PC-3 (cell line): ENCODE measurements around the gene RNLS. TPM values are rescaled to one million over a fixed set of nuclear protein-coding genes. Genes with fewer than 3 reads are reported as not detected.

Source experiments
- ATAC-seq: fragments of 200-7000 bp; cut with Tn5 transposase; 2 replicates; pipeline ENCODE4 v1.9.1; 2020; ENCODE audit warnings: mild to moderate bottlenecking, moderate library complexity
- BruUV-seq: library from RNA; stranded (reverse); fragments of 400-500 nt; replicated peaks from 2 replicates; lab custom pipeline; 2021; lab: Mats Ljungman, UMichigan
- CTCF ChIA-PET: fragments of 300-600 bp; sonication (Branson Sonifier 250); formaldehyde crosslinking; loops from one replicate; lab custom pipeline; 2022; ENCODE audit warnings: antibody characterized with exemption; lab: Charles Lee
- POLR2A ChIA-PET: fragments of 300-600 bp; sonication (Branson Sonifier 250); formaldehyde crosslinking; loops from one replicate; lab custom pipeline; 2022; ENCODE audit warnings: antibody characterized with exemption; ENCODE audit not compliant: unreplicated experiment; lab: Charles Lee
- DNase-seq: peaks from one replicate; pipeline ENCODE4 v3.0.0-alpha.2; 2015
- H2AFZ ChIP-seq: fragments of 300-600 bp; sonication (generic); 2 replicates; pipeline ENCODE4 v1.6.0; 2016; ENCODE audit warnings: antibody characterized with exemption, low read length
- H3F3A ChIP-seq: fragments of 300-600 bp; sonication (generic); one replicate; pipeline ENCODE4 v1.6.0; 2017; ENCODE audit warnings: antibody characterized with exemption, low read length, control low read depth, mild to moderate bottlenecking; ENCODE audit not compliant: unreplicated experiment
- H3K27ac ChIP-seq: fragments of 300-600 bp; sonication (generic); 2 replicates; pipeline ENCODE4 v1.5.1; 2016; ENCODE audit warnings: mild to moderate bottlenecking, low read length
- H3K27me3 ChIP-seq: fragments of 300-600 bp; sonication (generic); 2 replicates; pipeline ENCODE4 v1.6.1; 2016; ENCODE audit warnings: low read length, mixed read lengths
- H3K36me3 ChIP-seq: fragments of 300-600 bp; sonication (generic); 2 replicates; pipeline ENCODE4 v1.6.1; 2016; ENCODE audit warnings: low read depth, mixed run types, low read length, mixed read lengths
- H3K4me1 ChIP-seq: fragments of 300-600 bp; sonication (generic); 2 replicates; pipeline ENCODE4 v1.5.1; 2016; ENCODE audit warnings: low read length; ENCODE audit not compliant: insufficient read depth
- H3K4me2 ChIP-seq: fragments of 300-600 bp; sonication (generic); 2 replicates; pipeline ENCODE4 v1.6.0; 2016; ENCODE audit warnings: low read length
- H3K4me3 ChIP-seq: fragments of 300-600 bp; sonication (generic); 2 replicates; pipeline ENCODE4 v1.5.1; 2016; ENCODE audit warnings: mild to moderate bottlenecking, low read length, mixed read lengths
- H3K79me2 ChIP-seq: fragments of 300-600 bp; sonication (generic); 2 replicates; pipeline ENCODE4 v1.6.1; 2017; ENCODE audit warnings: low read length, mixed read lengths
- H3K9ac ChIP-seq: fragments of 300-600 bp; sonication (generic); 2 replicates; pipeline ENCODE4 v1.6.0; 2016; ENCODE audit warnings: mild to moderate bottlenecking, low read length
- H3K9me2 ChIP-seq: fragments of 300-600 bp; sonication (generic); replicated peaks from 2 replicates; pipeline ENCODE4 v1.6.1; 2016; ENCODE audit warnings: mixed run types, low read length, mixed read lengths
- H3K9me3 ChIP-seq: fragments of 300-600 bp; sonication (generic); 2 replicates; pipeline ENCODE4 v1.6.1; 2016; ENCODE audit warnings: low read length, mixed read lengths
- H4K20me1 ChIP-seq: fragments of 300-600 bp; sonication (generic); 2 replicates; pipeline ENCODE4 v1.6.1; 2016; ENCODE audit warnings: low read length, mixed read lengths
- EZH2 ChIP-seq: fragments of 300-600 bp; sonication (generic); IDR thresholded peaks from one replicate; pipeline ENCODE4 v1.6.1; 2017; ENCODE audit warnings: antibody characterized with exemption, mild to moderate bottlenecking, low read length; ENCODE audit not compliant: unreplicated experiment
- EZH2phosphoT487 ChIP-seq: fragments of 300-600 bp; sonication (generic); IDR thresholded peaks from 2 replicates; pipeline ENCODE4 v1.6.1; 2018; ENCODE audit warnings: mild to moderate bottlenecking, antibody characterized with exemption, low read length, borderline replicate concordance
- intact Hi-C: fragments of 100-400 bp; cut with micrococcal nuclease; formaldehyde crosslinking; loops from 2 replicates; pipeline ENCODE4 v1.9.0; 2023
- total RNA-seq: library from RNA; depleted of rRNA; stranded (reverse); fragments of >200 nt; gene quantifications from 2 replicates; pipeline ENCODE4 v1.2.3, GENCODE V29; 2014
- TF ChIP-seq, protein P1 (sequence below): fragments of 300-600 bp; sonication (generic); conservative IDR thresholded peaks from 2 replicates; pipeline ENCODE4 v1.5.1; 2017; ENCODE audit warnings: antibody characterized with exemption, low read depth, mild to moderate bottlenecking, low read length

Gene RNLS
- total RNA-seq, 1 experiment from 2014 or later, result not detected

DNA sequence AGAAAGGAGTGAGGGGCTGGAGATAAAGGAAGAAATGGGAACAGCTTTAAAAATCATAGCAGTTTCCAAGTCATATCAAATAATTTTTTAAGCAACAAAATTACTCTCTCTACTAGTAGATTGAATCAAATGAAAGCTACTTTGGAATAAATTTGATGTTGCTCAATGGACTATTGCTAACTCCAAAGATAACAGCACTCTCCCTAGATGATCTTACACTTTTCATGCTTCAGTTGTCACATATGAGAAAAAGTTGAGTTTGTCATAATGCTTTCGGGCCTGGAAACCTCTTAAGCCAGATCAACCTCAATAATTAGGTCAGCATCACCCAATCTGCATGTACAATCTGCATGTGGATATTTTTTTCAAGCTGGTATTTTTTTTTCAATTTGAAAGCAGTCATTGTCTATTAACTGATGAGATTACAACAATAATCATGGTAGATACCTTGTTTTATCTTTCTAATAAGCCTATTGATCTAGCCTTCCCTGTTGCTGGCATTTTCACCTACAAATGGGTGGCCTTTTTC is 34.7 kb upstream of the RNLS start:
- no TSS peak for BruUV-seq
- Histone ChIP-seq H3K4me3 (no peak overlapping the region), H3K36me3 (no peaks in the 10 kb centered on the region), H2AFZ (no peak overlapping the region), H3K9me2 (no peaks in the 10 kb centered on the region), H3K4me1 (no peaks in the 10 kb centered on the region), H3F3A (no peaks in the 10 kb centered on the region), H3K9me3 (no peaks in the 10 kb centered on the region), H3K79me2 (no peaks in the 10 kb centered on the region), H3K9ac (no peak overlapping the region), H4K20me1 (no peaks in the 10 kb centered on the region), H3K27ac (no peak overlapping the region), H3K27me3 (no peaks in the 10 kb centered on the region), H3K4me2 (no peak overlapping the region)
- intact Hi-C loops, result no loop called here
- CTCF ChIA-PET, result no interaction called here
- ATAC-seq (no peak), DNase-seq (no peak)
- TF ChIP-seq, protein P1, sequence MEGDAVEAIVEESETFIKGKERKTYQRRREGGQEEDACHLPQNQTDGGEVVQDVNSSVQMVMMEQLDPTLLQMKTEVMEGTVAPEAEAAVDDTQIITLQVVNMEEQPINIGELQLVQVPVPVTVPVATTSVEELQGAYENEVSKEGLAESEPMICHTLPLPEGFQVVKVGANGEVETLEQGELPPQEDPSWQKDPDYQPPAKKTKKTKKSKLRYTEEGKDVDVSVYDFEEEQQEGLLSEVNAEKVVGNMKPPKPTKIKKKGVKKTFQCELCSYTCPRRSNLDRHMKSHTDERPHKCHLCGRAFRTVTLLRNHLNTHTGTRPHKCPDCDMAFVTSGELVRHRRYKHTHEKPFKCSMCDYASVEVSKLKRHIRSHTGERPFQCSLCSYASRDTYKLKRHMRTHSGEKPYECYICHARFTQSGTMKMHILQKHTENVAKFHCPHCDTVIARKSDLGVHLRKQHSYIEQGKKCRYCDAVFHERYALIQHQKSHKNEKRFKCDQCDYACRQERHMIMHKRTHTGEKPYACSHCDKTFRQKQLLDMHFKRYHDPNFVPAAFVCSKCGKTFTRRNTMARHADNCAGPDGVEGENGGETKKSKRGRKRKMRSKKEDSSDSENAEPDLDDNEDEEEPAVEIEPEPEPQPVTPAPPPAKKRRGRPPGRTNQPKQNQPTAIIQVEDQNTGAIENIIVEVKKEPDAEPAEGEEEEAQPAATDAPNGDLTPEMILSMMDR, result no peak
- TF ChIP-seq EZH2 (no peak), EZH2phosphoT487 (no peak)
- POLR2A ChIA-PET, result no interaction called here

DNA sequence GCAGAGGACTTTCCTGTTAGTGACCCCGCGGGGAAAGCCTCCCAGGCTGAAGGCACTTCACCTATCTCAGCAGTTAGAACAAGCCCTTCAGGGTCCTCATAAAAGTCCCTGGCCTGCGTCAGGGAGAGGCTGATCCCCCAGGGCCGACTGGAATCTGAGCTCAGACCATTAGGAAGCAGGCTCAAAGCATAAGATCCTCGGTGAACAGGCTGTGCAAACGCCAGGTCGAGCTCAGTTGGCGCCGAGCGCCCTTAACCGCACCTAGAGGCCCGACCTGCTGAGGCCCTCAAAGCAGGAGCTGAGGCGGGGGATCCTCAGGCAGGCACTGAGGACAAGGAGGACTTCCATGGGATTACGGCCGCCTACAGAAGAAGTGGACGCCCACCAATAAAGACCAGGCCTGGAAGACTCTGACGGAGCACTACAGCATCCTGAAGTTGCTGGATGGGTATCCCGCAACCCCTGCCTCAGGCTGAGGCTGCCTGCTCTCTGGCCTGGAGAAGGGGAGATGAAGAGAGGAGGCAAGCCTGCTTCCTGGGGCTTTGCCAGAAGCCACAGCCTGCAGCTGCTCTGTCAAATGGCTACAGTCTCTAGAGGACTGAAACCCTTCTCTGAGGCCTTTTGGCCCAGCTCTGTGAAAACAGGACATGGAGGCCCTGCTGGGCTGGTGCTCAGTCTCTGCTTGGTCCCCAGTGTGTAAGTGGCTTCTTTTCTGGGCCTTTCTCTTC is 33.3 kb upstream of the RNLS start:
- no peak for DNase-seq

More for the DNA sequence above, 33.3 kb upstream of the RNLS start:
- Histone ChIP-seq H3K9me3 (no peaks in the 10 kb centered on the region), H3F3A (no peaks in the 10 kb centered on the region), H4K20me1 (no peaks in the 10 kb centered on the region), H3K4me3 (no peak overlapping the region), H3K4me2 (no peak overlapping the region), H3K79me2 (no peaks in the 10 kb centered on the region), H3K27ac (no peak overlapping the region), H3K36me3 (no peaks in the 10 kb centered on the region), H3K4me1 (no peaks in the 10 kb centered on the region), H3K9ac (no peak overlapping the region), H3K9me2 (no peaks in the 10 kb centered on the region), H3K27me3 (no peaks in the 10 kb centered on the region), H2AFZ (no peak overlapping the region)
- intact Hi-C loops, result no loop called here
- ATAC-seq, result no peak
- POLR2A ChIA-PET, result no interaction called here
- no TSS peak for BruUV-seq
- CTCF ChIA-PET, result no interaction called here
- TF ChIP-seq, protein P1, result no peak
- TF ChIP-seq EZH2phosphoT487 (no peak), EZH2 (no peak)
